ENCODE results near the gene MDFI.

Gene MDFI

DNA sequence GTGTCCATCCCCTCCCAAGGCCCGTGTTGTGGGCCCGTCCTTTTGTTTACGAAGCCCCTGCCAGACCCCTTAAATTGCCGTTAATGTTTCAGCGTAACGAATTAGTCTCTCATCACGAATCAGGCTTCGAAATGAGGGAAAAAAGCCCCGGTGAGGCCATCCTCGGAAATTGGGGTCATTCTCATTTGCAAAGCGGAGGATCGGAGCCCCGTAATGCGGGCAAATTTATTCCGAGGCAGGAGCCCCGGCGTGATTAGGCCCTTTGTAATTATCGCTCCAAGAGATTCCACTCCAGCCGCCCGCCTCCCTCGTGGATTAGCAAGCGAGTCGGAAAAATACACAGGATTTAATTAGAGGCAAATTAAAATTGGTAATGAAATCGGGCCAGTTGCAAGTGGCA lies 44.9 kb upstream of the MDFI start:
- Mint-ChIP-seq H3K9me3 (no peaks in the 10 kb centered on the region), H3K27ac (no peak overlapping the region)

DNA sequence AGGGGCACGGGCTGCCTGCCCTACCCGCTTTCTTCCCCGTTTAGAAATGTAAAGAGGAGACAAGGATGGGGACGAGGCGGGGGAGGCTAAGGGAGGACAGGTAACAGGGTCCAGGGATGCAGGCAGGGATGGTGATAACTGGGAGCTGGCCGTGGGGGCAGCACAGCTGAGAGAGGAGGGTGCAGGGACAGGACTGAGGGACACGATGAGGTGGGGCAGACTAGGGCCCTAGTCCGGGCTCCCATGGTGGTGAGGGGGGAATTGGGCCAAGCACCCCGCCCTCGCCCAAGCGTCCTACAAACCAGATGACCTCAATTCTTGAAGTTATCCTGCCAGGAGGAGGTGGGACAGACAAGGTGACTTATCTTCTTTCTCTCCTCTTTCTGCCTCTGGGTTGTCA lies 44.4 kb upstream of the MDFI start:
- peaks cover 56% of the 10 kb centered on the region for H3K36me3 Mint-ChIP-seq (ENCODE audit: low read depth)
- no peak overlapping the region for H3K27ac Mint-ChIP-seq
- H3K27me3 Mint-ChIP-seq (ENCODE audit: low read depth): no peaks in the 10 kb centered on the region
- no peaks in the 10 kb centered on the region for H3K9me3 Mint-ChIP-seq
- TF ChIP-seq, protein P1, sequence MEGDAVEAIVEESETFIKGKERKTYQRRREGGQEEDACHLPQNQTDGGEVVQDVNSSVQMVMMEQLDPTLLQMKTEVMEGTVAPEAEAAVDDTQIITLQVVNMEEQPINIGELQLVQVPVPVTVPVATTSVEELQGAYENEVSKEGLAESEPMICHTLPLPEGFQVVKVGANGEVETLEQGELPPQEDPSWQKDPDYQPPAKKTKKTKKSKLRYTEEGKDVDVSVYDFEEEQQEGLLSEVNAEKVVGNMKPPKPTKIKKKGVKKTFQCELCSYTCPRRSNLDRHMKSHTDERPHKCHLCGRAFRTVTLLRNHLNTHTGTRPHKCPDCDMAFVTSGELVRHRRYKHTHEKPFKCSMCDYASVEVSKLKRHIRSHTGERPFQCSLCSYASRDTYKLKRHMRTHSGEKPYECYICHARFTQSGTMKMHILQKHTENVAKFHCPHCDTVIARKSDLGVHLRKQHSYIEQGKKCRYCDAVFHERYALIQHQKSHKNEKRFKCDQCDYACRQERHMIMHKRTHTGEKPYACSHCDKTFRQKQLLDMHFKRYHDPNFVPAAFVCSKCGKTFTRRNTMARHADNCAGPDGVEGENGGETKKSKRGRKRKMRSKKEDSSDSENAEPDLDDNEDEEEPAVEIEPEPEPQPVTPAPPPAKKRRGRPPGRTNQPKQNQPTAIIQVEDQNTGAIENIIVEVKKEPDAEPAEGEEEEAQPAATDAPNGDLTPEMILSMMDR (IDR thresholded peaks at IDR 0.05; ENCODE audit: unreplicated experiment in 3 of 3): no peak
- no peak overlapping the region for H3K4me3 Mint-ChIP-seq
- no peaks in the 10 kb centered on the region for H3K4me1 Mint-ChIP-seq

More for the DNA sequence above, 44.9 kb upstream of the MDFI start:
- Mint-ChIP-seq H3K4me3 (no peak overlapping the region), H3K36me3 (ENCODE audit: low read depth) (peaks cover 60% of the 10 kb centered on the region), H3K27me3 (ENCODE audit: low read depth) (no peaks in the 10 kb centered on the region), H3K4me1 (peaks cover 3% of the 10 kb centered on the region)
- TF ChIP-seq, protein P1 (IDR thresholded peaks at IDR 0.05; ENCODE audit: unreplicated experiment in 3 of 3): no peak

DNA sequence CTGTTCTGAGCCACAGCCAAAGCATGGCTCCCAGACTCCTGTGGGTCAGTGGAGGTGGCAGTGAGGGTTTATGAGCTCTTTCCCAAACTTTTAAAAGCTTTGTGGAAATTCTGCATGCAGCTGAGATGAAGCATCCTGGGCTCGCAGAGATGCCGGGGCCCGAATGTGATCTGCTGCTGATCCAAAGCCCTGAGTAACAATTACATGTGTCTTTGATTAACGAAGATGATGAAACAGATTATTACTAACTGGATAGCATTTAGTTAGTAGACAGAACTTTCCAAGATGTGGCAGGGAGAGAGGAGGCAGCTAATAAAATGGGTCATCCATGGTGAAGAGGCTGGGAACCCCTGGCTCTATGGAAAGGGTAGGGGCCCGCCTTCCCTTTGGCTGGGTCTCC lies 43.9 kb upstream of the MDFI start:
- Mint-ChIP-seq H3K9me3 (no peaks in the 10 kb centered on the region), H3K27ac (no peak overlapping the region), H3K4me3 (no peak overlapping the region), H3K27me3 (ENCODE audit: low read depth) (no peaks in the 10 kb centered on the region), H3K4me1 (no peaks in the 10 kb centered on the region), H3K36me3 (ENCODE audit: low read depth) (peaks cover 55% of the 10 kb centered on the region)
- TF ChIP-seq, protein P1 (IDR thresholded peaks at IDR 0.05; ENCODE audit: unreplicated experiment in 3 of 3): no peak

DNA sequence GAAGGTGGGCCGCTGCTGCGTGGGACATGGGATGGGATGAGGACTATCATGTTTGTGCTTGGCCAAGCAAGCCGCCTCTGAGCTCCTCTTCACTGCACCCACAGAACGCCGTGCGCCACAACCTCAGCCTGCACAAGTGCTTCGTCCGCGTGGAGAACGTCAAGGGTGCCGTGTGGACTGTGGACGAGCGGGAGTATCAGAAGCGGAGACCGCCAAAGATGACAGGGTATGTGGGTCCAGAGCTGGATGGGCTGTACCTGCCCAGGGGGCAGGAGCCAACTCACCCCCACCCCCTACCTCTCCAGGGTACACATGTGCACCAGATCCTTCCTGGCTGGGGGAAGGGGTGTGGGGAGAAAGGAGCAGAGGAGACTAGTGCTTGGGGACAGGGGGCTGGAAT lies 43.5 kb upstream of the MDFI start:
- no peak overlapping the region for H3K4me3 Mint-ChIP-seq
- TF ChIP-seq, protein P1 (IDR thresholded peaks at IDR 0.05; ENCODE audit: unreplicated experiment in 3 of 3): no peak
- H3K9me3 Mint-ChIP-seq: no peaks in the 10 kb centered on the region
- no peaks in the 10 kb centered on the region for H3K4me1 Mint-ChIP-seq
- H3K36me3 Mint-ChIP-seq (ENCODE audit: low read depth): peaks cover 55% of the 10 kb centered on the region
- H3K27me3 Mint-ChIP-seq (ENCODE audit: low read depth): no peaks in the 10 kb centered on the region
- H3K27ac Mint-ChIP-seq: no peak overlapping the region

DNA sequence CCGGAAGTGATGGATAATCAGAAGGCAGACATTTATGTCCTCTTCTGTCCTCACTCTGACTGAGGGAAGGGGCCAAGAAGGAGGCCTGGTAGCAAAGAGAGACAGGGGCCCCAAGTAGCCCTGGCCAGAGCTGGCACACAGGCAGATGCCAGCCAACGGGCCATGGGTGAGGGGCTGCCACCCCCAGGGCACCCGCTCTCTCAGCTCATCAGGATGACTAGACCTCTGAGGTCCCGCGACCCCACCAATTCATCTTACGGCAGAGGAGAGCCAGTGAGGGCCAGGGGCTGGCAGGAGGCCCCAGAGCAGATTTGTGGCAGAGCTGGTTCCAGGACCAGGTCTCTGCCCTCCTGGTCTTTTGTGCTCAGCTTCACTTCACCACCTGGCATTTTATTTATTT lies 43.1 kb upstream of the MDFI start:
- peaks cover 55% of the 10 kb centered on the region for H3K36me3 Mint-ChIP-seq (ENCODE audit: low read depth)
- H3K4me3 Mint-ChIP-seq: no peak overlapping the region
- TF ChIP-seq, protein P1 (IDR thresholded peaks at IDR 0.05; ENCODE audit: unreplicated experiment in 3 of 3): no peak
- no peak overlapping the region for H3K27ac Mint-ChIP-seq
- H3K9me3 Mint-ChIP-seq: no peaks in the 10 kb centered on the region
- H3K27me3 Mint-ChIP-seq (ENCODE audit: low read depth): no peaks in the 10 kb centered on the region
- H3K4me1 Mint-ChIP-seq: no peaks in the 10 kb centered on the region

DNA sequence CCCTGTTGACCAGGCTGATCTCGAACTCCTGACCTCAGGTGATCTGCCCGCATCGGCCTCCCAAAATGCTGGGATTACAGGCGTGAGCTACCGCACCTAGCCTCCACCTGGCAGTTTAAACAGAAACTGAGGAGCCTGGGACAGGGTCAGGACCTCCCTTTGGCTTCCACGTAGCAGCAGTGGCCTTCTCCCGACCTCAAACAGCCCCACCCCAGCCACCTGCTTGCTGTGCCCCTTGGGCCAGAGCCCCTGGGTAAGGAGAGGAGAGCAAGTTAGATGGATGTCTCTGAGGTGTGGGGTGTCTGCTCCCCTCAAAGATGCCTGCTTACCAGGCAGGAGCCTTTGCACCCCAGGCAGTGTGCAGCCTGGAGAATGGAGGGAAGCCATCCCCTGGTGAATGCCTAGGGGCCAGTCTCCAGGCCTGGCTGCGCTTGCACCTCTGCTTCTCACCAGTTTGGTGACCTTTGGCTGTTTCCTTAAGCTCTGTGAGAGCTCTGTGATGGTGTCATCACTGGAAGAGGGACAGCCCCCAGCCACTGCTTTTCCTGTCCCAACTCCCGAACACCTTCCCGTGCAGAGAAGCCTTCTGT lies 42.1 kb upstream of the MDFI start:
- H3K27ac Mint-ChIP-seq: no peak overlapping the region
- no peaks in the 10 kb centered on the region for H3K9me3 Mint-ChIP-seq
- TF ChIP-seq, protein P1 (IDR thresholded peaks at IDR 0.05; ENCODE audit: unreplicated experiment in 3 of 3): no peak
- H3K4me3 Mint-ChIP-seq: no peak overlapping the region
- peaks cover 8% of the 10 kb centered on the region for H3K4me1 Mint-ChIP-seq
- peaks cover 51% of the 10 kb centered on the region for H3K36me3 Mint-ChIP-seq (ENCODE audit: low read depth)
- H3K27me3 Mint-ChIP-seq (ENCODE audit: low read depth): no peaks in the 10 kb centered on the region

Data from nephron (organoid).